ENCODE data around the gene HIVEP3. TPM values are rescaled to one million over a fixed set of nuclear protein-coding genes. Genes with fewer than 3 reads are reported as not detected.

Gene HIVEP3
- total RNA-seq, 1 experiment from 2014 or later: 1.4 TPM

DNA sequence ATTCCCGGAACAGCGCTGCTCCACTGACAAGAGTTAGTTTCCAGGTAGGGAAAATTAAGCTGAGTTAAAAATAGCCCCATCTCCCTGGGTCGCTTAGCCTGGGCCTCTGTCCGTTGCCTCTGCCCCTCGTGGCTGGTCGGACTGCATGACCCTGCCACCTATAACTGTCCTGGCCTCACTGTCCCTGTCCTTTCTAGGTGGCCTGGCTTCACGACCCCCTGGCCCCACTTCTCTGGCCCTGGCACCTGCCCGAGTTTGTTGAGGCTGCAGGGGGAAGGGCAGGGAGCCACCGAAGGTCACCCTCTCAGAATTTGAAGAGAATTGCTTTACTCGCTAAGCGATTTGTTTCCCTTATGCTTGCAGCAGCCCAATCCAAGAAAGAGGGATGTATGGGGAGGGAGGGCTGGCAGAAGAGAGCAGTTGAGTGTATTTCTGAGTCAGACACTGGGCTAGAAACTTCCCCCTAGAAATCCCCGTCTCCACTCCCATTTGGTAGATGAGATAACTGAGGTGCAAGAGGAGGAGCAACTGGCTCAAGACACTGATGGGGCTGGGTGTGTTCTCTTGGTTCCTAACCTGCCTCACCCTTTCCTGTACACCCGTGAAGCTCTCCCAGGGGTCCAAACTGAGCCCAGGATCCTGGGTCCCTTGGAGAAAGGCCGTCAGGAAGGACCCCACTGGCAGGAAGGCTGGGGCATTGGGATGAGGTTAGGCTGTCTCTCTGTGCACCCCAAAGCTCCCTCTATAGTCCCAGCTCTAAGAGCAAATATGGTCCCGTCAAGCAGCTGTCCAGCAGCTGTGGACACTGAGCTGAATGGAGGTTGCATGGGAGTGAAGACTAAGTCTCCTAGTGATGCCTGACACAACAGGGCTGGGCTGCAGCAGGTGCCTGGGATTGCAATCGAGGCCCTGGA lies 431.3 kb downstream of the HIVEP3 start:
- no peaks in the 10 kb centered on the region for H3K23me2 ChIP-seq (ENCODE audit: insufficient read length, low read depth, low read length, poor library complexity, severe bottlenecking)
- H3K56ac ChIP-seq (ENCODE audit: insufficient read length, low read depth, low read length): no peak overlapping the region
- no peaks in the 10 kb centered on the region; the same call in 1 of the 2 replicates for H3K4me1 ChIP-seq (ENCODE audit: insufficient read depth, low read length)
- no peak overlapping the region for H4K91ac ChIP-seq (ENCODE audit: insufficient read length, low read depth, low read length)
- no peak overlapping the region for H2AFZ ChIP-seq (ENCODE audit: low read length)
- H2BK15ac ChIP-seq (ENCODE audit: low read depth, low read length): no peak overlapping the region
- no peak overlapping the region for H3K9ac ChIP-seq (ENCODE audit: extremely low read depth, insufficient read length, low read length)
- no peak overlapping the region for H3K27ac ChIP-seq (ENCODE audit: insufficient read length, low read depth, low read length)
- TF ChIP-seq, protein P1, sequence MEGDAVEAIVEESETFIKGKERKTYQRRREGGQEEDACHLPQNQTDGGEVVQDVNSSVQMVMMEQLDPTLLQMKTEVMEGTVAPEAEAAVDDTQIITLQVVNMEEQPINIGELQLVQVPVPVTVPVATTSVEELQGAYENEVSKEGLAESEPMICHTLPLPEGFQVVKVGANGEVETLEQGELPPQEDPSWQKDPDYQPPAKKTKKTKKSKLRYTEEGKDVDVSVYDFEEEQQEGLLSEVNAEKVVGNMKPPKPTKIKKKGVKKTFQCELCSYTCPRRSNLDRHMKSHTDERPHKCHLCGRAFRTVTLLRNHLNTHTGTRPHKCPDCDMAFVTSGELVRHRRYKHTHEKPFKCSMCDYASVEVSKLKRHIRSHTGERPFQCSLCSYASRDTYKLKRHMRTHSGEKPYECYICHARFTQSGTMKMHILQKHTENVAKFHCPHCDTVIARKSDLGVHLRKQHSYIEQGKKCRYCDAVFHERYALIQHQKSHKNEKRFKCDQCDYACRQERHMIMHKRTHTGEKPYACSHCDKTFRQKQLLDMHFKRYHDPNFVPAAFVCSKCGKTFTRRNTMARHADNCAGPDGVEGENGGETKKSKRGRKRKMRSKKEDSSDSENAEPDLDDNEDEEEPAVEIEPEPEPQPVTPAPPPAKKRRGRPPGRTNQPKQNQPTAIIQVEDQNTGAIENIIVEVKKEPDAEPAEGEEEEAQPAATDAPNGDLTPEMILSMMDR (conservative IDR thresholded peaks at IDR 0.05): no peak
- peaks cover 0 to 3% of the 10 kb centered on the region in 2 experiments; a peak in 4 of 5 replicates for H3K9me3 Mint-ChIP-seq
- peak overlapping the region; percentile 11 for H3K4me2 ChIP-seq (ENCODE audit: insufficient read depth, insufficient read length, low read length)
- peaks cover 13% of the 10 kb centered on the region for H3K27me3 Mint-ChIP-seq (ENCODE audit: low read depth)
- no peak overlapping the region for H2BK12ac ChIP-seq (ENCODE audit: insufficient read length, low read depth, low read length)
- H2AK5ac ChIP-seq (ENCODE audit: insufficient read length, low read length): no peak overlapping the region
- no peak for DNase-seq
- H3K9me3 ChIP-seq (ENCODE audit: control insufficient read depth, low read depth, low read length): no peaks in the 10 kb centered on the region
- H3K14ac ChIP-seq (ENCODE audit: insufficient read depth, low read length): peak overlapping the region; percentile 53; the same call in 1 of the 2 replicates
- no peak overlapping the region for H4K5ac ChIP-seq (ENCODE audit: insufficient read length, low read depth, low read length)
- no CpG with 5 or more reads among the region's 16 CpGs for WGBS (ENCODE audit: extremely low coverage, insufficient read length, low lambda C conversion rate)
- peak overlapping the region in 1 of 2 experiments; percentile 47; a peak in 1 of 5 replicates for H3K4me3 Mint-ChIP-seq
- H3K79me1 ChIP-seq (ENCODE audit: insufficient read depth, low read depth, low read length, poor library complexity, severe bottlenecking): no peaks in the 10 kb centered on the region
- no peaks in the 10 kb centered on the region for H4K20me1 ChIP-seq (ENCODE audit: control insufficient read depth, insufficient read depth, insufficient read length)
- peak overlapping the region; percentile 27 for H3K18ac ChIP-seq (ENCODE audit: insufficient read length, low read depth, low read length)
- H4K8ac ChIP-seq (replicated peaks; ENCODE audit: insufficient read length, low read depth, low read length): no peak overlapping the region
- H3K4ac ChIP-seq (ENCODE audit: low read depth, low read length): no peak overlapping the region
- no peak overlapping the region for H2BK5ac ChIP-seq (ENCODE audit: insufficient read length, low read length)
- H2BK20ac ChIP-seq (ENCODE audit: low read depth, low read length, poor library complexity, severe bottlenecking): no peak overlapping the region
- no peak overlapping the region for H3K23ac ChIP-seq (ENCODE audit: insufficient read length, low read depth, low read length)
- peaks cover 0 to 2% (median 2%) of the 10 kb centered on the region in 3 experiments; a peak in 1 of 7 replicates for H3K36me3 Mint-ChIP-seq (ENCODE audit: insufficient read depth in 1 of 3, low read depth in 3 of 3)
- H2BK120ac ChIP-seq (ENCODE audit: low read depth, low read length, poor library complexity, severe bottlenecking): no peak overlapping the region
- no peak overlapping the region for H3T11ph ChIP-seq (ENCODE audit: low read length)
- no peaks in the 10 kb centered on the region for H3K27me3 ChIP-seq (ENCODE audit: insufficient read depth, low read length)
- H3K27ac Mint-ChIP-seq: peak overlapping the region in 2 of 3 experiments; percentile 37 to 77; a peak in 4 of 7 replicates
- H3K4me1 Mint-ChIP-seq: peaks cover 41 to 56% of the 10 kb centered on the region in 2 experiments
- no peaks in the 10 kb centered on the region for H3K79me2 ChIP-seq (ENCODE audit: insufficient read depth, low read length)

All from H9 (cell line).